GM10847 (cell line): ENCODE data around the gene PFKFB2.

Experiments
- POLR2A ChIP-seq: IDR thresholded peaks from 2 replicates; pipeline ENCODE4 v1.6.1; 2011; ENCODE audit not compliant: insufficient read length; ENCODE audit errors: extremely low read depth

PFKFB2 gene

DNA sequence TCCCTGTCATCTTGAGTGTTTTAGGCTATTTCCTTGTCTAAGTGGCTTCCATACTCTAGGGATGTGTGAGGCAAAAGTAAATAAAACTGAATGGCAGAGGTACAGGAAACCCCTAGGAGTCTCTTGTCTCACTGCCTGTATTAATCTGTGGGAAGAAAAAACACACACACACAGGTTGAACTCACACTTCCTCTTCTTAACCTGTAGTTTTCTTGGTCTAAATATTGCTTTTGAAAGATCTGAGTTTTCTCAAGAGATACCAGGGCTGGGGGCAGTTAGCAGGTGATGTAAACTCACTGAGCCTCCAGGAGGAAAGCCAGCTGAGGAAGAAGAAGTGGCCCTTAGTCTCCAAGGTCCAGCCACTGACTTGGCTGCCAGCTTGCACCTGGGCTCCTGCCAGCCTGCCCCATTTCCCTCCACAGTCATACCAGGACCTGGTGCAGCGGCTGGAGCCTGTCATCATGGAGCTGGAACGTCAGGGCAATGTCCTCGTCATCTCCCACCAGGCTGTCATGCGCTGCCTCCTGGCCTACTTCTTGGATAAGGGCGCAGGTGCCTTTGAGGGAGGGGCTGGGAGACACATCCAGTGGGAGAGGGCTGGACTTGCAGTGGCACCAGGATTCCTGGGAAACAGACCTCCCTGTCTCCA, 16.9 kb downstream of the PFKFB2 start:
- no peak for TF ChIP-seq POLR2A

DNA sequence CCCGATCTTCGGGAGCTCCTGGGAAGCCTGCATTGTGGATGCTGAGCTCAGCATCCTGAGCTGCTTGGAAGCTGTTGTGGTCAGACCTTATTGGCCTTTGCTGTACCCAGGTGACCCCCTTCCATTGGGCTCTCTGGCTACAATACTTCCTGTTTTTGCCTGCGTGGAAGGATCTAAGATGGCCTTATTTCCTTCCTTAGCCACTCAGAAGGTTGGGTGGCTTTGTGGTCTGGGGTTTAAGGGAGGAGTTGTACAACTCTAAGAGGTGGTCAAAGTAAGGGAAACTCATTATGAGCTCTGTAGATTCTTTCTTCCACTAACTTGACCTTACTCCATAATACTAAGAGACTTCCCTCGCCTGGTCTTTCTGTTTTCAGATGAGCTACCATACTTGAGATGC, 17.7 kb downstream of the PFKFB2 start:
- TF ChIP-seq POLR2A, result no peak

DNA sequence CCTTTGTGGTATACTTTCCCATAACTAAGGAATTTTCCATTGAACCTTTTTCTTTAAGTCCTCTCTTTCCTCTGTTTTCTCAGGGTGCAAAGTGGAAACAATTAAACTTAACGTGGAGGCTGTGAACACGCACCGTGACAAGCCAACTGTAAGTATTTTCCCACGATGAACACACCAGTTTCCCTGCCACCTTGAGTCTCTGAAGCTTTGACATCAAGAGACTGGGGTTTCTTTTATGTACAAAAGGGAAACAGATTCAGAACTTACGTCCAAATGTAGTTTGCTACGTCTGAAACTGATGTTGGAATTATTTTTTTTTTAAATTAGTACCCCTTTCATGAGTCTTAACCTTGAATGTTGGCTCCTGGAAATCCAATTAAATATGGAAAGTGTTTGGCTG, 18.4 kb downstream of the PFKFB2 start:
- TF ChIP-seq POLR2A, result no peak

DNA sequence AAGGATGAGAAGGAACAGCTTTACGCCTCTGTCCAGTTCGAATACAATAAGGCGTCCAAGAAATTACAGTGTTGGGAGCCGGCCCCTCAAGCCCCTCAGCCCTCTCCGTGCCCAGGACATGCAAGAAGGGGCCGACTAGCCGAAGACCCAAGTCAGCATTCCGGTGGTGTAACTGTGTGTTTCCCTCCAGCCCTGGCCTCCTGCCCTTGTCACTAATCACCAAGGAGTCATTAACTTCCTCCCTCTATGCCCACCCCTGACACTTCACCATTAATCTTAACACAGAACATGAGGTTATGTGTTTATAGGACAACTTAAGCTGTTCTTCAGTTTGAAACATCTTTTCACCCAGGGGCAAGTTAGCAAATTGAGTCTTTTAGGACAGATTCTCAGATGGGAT, 19.2 kb downstream of the PFKFB2 start:
- no peak for TF ChIP-seq POLR2A

DNA sequence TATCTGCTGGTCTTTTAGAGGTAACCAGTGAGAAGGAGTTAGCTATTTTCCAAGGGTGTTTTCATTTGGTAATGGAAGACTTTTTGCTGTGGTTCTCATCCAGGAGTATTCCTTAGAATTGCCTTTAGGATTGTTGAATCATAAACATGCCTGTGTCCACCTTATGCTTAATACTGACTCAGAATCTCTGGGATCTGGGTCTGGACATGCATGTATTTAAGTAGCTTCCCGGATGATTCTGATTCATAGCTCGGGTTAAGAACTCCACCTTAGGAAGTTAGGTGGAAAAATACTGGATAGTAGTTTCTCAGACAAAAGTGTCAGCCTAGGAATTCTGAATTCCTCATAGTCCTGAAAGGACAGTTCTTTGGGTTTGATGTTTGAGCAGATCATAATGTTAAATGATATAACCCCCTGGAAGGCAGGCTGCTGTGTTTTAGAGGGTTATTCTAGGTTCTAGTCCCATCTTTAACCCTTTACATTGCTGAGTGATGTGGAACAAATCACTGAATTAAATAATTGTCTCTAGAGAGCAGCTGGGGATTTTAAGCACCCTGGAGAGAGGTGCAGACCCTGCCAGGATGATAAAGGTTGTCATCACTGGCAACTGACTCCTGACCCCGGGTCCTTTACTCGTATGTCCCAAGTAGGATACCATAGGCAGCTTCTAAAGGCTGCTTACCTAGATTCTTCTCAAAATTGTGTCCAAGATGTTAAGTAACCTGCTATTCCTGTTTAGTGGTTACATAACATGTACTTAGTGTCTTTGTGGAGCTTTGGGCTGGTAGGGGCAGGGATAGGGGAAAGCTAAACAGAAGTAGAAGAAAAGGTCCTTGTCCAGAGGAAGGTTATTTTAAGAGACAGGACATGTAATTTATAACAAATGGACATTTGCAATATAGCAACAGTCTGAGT, 21.1 kb downstream of the PFKFB2 start:
- TF ChIP-seq POLR2A, result no peak

DNA sequence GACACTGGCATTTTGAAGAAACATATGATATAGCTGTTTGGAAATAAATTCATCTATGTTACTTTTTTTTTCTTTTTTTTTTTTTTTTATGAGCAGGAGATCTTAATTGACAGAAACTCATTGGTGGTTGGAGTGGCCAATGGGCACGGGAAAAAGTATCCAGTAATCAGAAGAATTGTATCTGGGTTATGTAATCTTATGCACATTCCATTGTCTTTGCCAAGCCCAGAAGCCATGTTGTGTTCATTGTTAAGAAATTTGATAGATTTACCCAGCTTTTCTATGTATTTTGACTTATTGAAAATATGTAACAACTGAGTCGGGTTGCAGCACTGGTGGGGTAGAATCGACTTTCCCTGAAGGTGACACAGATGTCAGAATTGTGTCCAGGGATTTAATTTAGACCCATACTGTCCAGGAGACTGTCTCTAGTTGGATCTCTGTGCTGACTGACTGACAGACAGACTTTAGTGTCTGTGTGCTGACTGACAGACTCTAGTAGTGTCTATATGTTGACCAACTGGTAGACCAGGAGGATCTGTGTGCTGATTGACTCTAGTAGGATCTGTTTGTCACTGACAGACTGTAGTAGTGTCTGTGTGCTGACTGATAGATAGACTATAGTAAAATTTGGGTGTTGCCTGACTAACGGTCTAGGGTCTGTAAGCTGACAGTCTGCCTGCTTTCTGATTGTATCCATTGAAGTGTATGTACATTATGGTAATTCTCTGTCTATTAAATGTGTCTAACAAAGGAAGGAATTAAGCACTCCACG, 23.3 kb downstream of the PFKFB2 start:
- TF ChIP-seq POLR2A, result no peak

- TF ChIP-seq POLR2A, result no peak
Observed at GRCh38 chr1:207077012-207077411, 23.9 kb downstream of the PFKFB2 start.

DNA sequence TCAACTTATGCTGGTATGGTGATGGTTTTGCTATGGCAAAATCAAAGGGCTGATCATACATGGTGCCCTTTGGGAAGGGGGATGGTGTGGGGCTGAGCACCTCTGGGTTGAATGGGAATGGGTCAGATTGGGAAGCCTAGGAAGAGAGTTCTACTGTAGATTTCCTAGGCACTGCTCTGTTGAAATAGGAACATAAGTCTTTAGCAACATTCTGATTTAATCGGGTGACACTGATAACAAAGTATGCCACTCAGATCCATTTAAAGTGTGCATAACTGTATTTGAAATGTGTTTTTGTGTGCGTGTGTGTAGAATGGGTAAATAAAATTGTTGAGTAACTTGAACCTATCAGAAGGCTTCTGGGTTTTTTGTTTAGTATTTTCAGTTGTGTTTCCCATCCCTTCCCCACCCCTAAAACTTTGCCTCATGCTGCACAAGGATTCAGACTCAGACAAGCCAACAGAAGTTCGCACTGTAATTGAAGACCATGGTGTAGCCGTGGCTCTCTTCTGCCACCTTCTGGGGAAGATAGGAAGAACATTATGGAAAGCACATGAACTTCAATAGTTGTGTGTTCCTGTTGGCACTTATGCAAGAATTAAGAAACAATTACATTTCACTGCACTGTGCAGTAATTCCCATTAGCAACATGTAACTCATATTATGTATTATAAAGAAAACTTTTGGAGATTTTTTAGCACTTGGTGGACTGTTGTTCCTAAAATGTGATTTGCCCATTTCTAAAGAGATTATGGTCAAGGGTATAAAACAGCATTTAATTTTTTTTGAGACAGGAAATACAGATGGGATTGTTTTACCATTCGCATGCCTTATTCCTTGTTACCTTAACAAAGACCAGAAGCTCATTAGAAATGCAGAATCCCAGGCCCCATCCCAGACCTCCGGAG, 24.6 kb downstream of the PFKFB2 start:
- no peak for TF ChIP-seq POLR2A

DNA sequence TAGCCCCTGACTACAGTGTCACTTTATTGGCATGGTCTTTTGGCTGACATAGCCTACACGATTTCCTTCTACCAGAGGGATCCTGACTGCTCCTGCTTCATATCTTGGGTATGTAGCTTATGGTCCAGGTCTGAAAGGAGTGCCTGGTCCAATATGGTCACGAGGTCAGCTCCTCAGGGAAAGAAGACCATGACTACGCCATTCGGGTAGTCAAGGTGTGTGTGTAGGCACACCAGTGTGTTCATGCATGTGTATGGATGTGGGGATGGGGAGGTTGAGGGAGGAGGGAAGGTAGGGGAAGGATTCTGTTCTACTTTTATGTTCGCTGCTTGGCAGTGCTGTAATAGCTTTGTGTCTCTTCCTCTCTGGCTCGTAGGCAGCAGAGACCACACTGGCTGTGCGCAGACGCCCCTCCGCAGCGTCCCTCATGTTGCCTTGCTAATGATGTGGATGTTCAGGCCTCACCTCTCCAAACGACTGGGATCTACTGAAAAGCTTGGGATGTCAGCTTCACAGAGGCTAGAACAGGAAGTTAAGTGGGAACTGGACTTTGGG, 25.6 kb downstream of the PFKFB2 start:
- TF ChIP-seq POLR2A, result no peak

DNA sequence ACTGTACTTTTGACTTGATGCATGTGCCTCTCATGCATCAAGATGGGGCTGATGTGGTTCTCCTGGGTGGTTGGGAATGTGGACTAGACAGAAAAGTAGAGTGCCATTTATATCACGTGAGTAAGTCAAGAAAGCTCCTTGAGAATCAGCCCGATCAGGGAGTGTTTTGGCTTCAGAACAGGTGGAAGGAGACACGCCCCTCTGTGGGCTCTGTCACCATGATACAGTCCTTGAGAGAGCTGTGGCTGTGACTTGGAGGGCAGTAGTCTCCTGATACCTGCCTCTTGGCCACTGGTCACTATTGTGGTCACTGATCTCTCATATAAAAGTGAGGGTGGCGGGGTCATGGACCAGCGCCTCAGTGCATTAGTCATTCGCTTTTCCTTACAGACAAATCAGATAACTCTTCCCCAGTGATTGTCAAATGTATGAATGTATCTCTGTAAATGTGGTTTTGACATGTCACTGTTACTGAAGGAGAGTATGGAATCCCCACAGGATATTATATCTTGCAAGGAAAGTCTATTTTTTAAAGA, 26.7 kb downstream of the PFKFB2 start:
- TF ChIP-seq POLR2A, result no peak

DNA sequence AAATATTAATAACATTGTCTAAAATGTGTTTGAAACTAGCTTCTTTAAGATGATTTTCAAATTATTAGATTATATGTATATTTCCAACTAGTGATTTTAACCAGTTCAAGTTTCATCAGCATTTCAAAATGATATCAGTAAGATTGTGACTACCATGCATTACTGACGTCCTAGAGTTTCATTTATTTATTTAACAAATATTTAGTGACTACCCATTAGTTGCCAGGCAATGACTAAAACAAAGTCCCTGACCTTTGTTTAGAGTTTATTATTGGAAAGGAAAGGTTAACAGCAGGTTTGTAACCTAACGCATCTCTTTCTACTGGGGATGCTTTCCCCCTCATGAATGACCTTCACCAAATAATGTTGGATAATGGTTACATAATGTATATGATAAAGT, 28.0 kb downstream of the PFKFB2 start:
- TF ChIP-seq POLR2A, result no peak

- TF ChIP-seq POLR2A, result no peak
Observed at GRCh38 chr1:207081806-207082205, 28.7 kb downstream of the PFKFB2 start.

DNA sequence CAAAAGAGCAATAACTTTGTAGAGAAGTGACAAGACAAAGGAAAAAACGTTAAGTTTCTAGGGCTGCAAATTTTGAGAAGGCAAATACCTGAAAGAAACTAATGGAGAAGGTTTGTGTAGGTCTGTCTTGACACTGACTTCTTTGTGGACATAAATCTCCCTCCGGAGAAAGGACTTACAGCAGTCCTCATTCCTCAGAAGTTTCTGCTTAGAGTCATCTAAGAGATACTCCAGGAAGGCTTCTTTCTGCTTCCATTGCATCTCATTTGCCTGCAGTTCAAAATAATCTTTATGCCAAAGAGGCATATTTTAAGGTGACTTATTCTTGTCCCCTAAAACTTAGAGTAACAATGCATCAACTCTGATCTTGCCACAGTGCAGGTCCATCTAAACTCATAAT, 31.2 kb downstream of the PFKFB2 start:
- TF ChIP-seq POLR2A, result no peak

- no peak for TF ChIP-seq POLR2A
Observed at GRCh38 chr1:207084701-207085180, 31.7 kb downstream of the PFKFB2 start.

- no peak for TF ChIP-seq POLR2A
Observed at GRCh38 chr1:207085887-207086286, 32.8 kb downstream of the PFKFB2 start.

DNA sequence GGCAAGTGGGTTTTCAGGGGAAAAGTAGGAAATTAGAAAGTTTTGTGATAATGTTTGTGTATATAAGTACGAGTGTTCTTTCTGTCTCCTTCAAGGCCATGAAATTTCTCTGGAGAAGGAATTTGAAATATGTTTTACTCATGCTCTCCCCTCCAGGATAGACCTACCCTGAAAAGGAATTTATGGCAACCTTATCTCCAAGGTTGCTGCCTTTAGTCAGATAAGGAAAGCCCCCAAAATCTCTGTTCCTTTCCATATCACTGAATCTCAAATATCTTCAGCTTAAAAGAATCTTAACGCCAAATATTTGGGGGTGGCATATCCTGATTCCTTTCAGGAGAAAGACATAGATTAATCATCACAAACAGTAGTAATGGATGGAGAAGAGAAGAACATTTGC, 35.1 kb downstream of the PFKFB2 start:
- no peak for TF ChIP-seq POLR2A
